OCI-LY7 (cell line): ENCODE data around the gene MRPL10. TPM values are rescaled to one million over a fixed set of nuclear protein-coding genes. Genes with fewer than 3 reads are reported as not detected.

Source experiments
- BruUV-seq: library from RNA; stranded (reverse); fragments of 400-500 nt; replicated peaks from 2 replicates; lab custom pipeline; 2021; lab: Mats Ljungman, UMichigan
- CTCF ChIA-PET: fragments of 300-600 bp; sonication (Branson Sonifier 250); formaldehyde crosslinking; loops from one replicate; lab custom pipeline; 2022; ENCODE audit warnings: antibody characterized with exemption; ENCODE audit not compliant: unreplicated experiment; lab: Charles Lee
- POLR2A ChIA-PET: fragments of 300-600 bp; sonication (Branson Sonifier 250); formaldehyde crosslinking; loops from one replicate; lab custom pipeline; 2022; ENCODE audit warnings: antibody characterized with exemption; lab: Charles Lee
- DNase-seq: peaks from one replicate; pipeline ENCODE4 v3.0.0-alpha.2; 2015; ENCODE audit warnings: low spot score
- H2AFZ ChIP-seq: fragments of 200-600 bp; sonication (generic), shearing (Covaris generic); 2 replicates; pipeline ENCODE4 v1.6.1; 2014; ENCODE audit warnings: mild to moderate bottlenecking, antibody characterized with exemption, low read length, moderate library complexity
- H3K27ac ChIP-seq: fragments of 200-600 bp; sonication (generic); 2 replicates; pipeline ENCODE4 v1.5.1; 2014; ENCODE audit warnings: mixed run types, low read depth, mild to moderate bottlenecking, moderate library complexity, low read length, inconsistent platforms; ENCODE audit not compliant: poor library complexity, severe bottlenecking
- H3K36me3 ChIP-seq: fragments of 200-600 bp; sonication (generic); 2 replicates; pipeline ENCODE4 v1.6.1; 2014; ENCODE audit warnings: mild to moderate bottlenecking, antibody characterized with exemption, low read length, moderate library complexity, mixed read lengths; ENCODE audit not compliant: insufficient read depth
- H3K4me1 ChIP-seq: fragments of 200-600 bp; sonication (generic); 2 replicates; pipeline ENCODE4 v1.5.1; 2014; ENCODE audit warnings: mild to moderate bottlenecking, low read length; ENCODE audit not compliant: insufficient read depth, poor library complexity, severe bottlenecking
- H3K4me2 ChIP-seq: fragments of 200-600 bp; sonication (generic); 2 replicates; pipeline ENCODE4 v1.6.1; 2014; ENCODE audit warnings: mild to moderate bottlenecking, low read length
- H3K4me3 ChIP-seq: fragments of 200-600 bp; sonication (generic); 2 replicates; pipeline ENCODE4 v1.5.1; 2014; ENCODE audit warnings: mild to moderate bottlenecking, low read depth, low read length; ENCODE audit not compliant: poor library complexity, severe bottlenecking
- H3K79me2 ChIP-seq: fragments of 200-600 bp; sonication (generic); 2 replicates; pipeline ENCODE4 v1.6.1; 2016; ENCODE audit warnings: low read depth, mild to moderate bottlenecking, low read length, moderate library complexity, mixed read lengths; ENCODE audit not compliant: insufficient read depth
- H3K9me2 ChIP-seq: fragments of 200-600 bp; sonication (generic); 2 replicates; pipeline ENCODE4 v1.6.1; 2016; ENCODE audit warnings: mild to moderate bottlenecking, low read length, mixed read lengths; ENCODE audit not compliant: insufficient read depth
- H3K9me3 ChIP-seq: fragments of 200-600 bp; sonication (generic); 2 replicates; pipeline ENCODE4 v1.6.1; 2014; ENCODE audit warnings: mild to moderate bottlenecking, mixed run types, low read length, mixed read lengths
- H4K20me1 ChIP-seq: fragments of 200-600 bp; sonication (generic); 2 replicates; pipeline ENCODE4 v1.6.1; 2014; ENCODE audit warnings: mild to moderate bottlenecking, antibody characterized with exemption, low read length, moderate library complexity, mixed read lengths; ENCODE audit not compliant: insufficient read depth
- CTCF ChIP-seq: fragments of 200-600 bp; sonication (generic); conservative IDR thresholded peaks from 2 replicates; pipeline ENCODE4 v1.5.1; 2014; ENCODE audit warnings: mild to moderate bottlenecking, antibody characterized with exemption, low read length, moderate library complexity, mixed read lengths
- EZH2phosphoT487 ChIP-seq: fragments of 200-600 bp; sonication (generic); IDR thresholded peaks from 2 replicates; pipeline ENCODE4 v1.6.1; 2018; ENCODE audit warnings: low read depth, borderline replicate concordance, mild to moderate bottlenecking, mixed run types, antibody characterized with exemption, low read length, moderate library complexity, mixed read lengths
- intact Hi-C: fragments of 100-400 bp; cut with micrococcal nuclease; formaldehyde crosslinking; loops from one replicate; pipeline ENCODE4 v1.10.0; 2022; ENCODE audit not compliant: unreplicated experiment
- total RNA-seq, 2 experiments: library from RNA; depleted of rRNA in 1 of 2; stranded (reverse); fragments of >200 nt in 1 of 2; shearing (Covaris generic) in 1 of 2; gene quantifications; 2 replicates each; pipeline ENCODE4 v1.2.3, GENCODE V29; 2014 to 2022

MRPL10 gene
- total RNA-seq, 2 experiments from 2014 or later: 50.8 to 56.7 TPM

- Histone ChIP-seq H4K20me1 (no peaks in the 10 kb centered on the region), H3K9me3 (no peaks in the 10 kb centered on the region), H3K27ac (no peak overlapping the region), H3K9me2 (no peaks in the 10 kb centered on the region), H3K79me2 (no peaks in the 10 kb centered on the region), H3K4me2 (no peak overlapping the region), H3K36me3 (peaks cover 19% of the 10 kb centered on the region; the same call in 1 of the 2 replicates), H3K4me1 (no peaks in the 10 kb centered on the region), H2AFZ (no peak overlapping the region), H3K4me3 (no peak overlapping the region)
- no TSS peak for BruUV-seq
- POLR2A ChIA-PET: no interaction called here
- intact Hi-C loops: no loop called here
- TF ChIP-seq CTCF (no peak), EZH2phosphoT487 (no peak)
- no peak for DNase-seq
- CTCF ChIA-PET: no interaction called here
Measured at GRCh38 chr17:47813077-47813476, 18.3 kb downstream of the MRPL10 start.

GRCh38 chr17:47812146-47812920 is 19.0 kb downstream of the MRPL10 start:
- H3K4me3 ChIP-seq: no peak overlapping the region
- intact Hi-C loops: no loop called here

GRCh38 chr17:47811709-47812108 is 19.6 kb downstream of the MRPL10 start:
- no TSS peak for BruUV-seq
- POLR2A ChIA-PET: no interaction called here
- Histone ChIP-seq H3K9me3 (no peaks in the 10 kb centered on the region), H3K4me1 (no peaks in the 10 kb centered on the region), H3K4me2 (no peak overlapping the region), H2AFZ (no peak overlapping the region), H3K9me2 (no peaks in the 10 kb centered on the region), H3K4me3 (no peak overlapping the region), H3K36me3 (peaks cover 13% of the 10 kb centered on the region; the same call in 1 of the 2 replicates), H3K79me2 (no peaks in the 10 kb centered on the region), H3K27ac (no peak overlapping the region), H4K20me1 (no peaks in the 10 kb centered on the region)
- CTCF ChIA-PET: no interaction called here
- DNase-seq: no peak
- TF ChIP-seq EZH2phosphoT487 (no peak), CTCF (no peak)
- intact Hi-C loops: no loop called here

More at GRCh38 chr17:47812146-47812920, 19.0 kb downstream of the MRPL10 start:
- Histone ChIP-seq H2AFZ (no peak overlapping the region), H3K79me2 (no peaks in the 10 kb centered on the region), H3K4me1 (no peaks in the 10 kb centered on the region), H3K9me2 (no peaks in the 10 kb centered on the region), H3K36me3 (peaks cover 16% of the 10 kb centered on the region; the same call in 1 of the 2 replicates), H3K4me2 (no peak overlapping the region), H3K27ac (no peak overlapping the region), H3K9me3 (no peaks in the 10 kb centered on the region), H4K20me1 (no peaks in the 10 kb centered on the region)
- DNase-seq: no peak
- no peak for TF ChIP-seq EZH2phosphoT487
- POLR2A ChIA-PET: no interaction called here
- CTCF ChIA-PET: no interaction called here
- BruUV-seq: no TSS peak
